ENCODE measurements around the gene TMUB1. TPM values are rescaled to one million over a fixed set of nuclear protein-coding genes. Genes with fewer than 3 reads are reported as not detected.
A peak's percentile ranks its signal among the peaks of the same experiment; 100 is the strongest.

The TMUB1 gene
- total RNA-seq, 1 experiment from 2014 or later, result 68.1 TPM

DNA sequence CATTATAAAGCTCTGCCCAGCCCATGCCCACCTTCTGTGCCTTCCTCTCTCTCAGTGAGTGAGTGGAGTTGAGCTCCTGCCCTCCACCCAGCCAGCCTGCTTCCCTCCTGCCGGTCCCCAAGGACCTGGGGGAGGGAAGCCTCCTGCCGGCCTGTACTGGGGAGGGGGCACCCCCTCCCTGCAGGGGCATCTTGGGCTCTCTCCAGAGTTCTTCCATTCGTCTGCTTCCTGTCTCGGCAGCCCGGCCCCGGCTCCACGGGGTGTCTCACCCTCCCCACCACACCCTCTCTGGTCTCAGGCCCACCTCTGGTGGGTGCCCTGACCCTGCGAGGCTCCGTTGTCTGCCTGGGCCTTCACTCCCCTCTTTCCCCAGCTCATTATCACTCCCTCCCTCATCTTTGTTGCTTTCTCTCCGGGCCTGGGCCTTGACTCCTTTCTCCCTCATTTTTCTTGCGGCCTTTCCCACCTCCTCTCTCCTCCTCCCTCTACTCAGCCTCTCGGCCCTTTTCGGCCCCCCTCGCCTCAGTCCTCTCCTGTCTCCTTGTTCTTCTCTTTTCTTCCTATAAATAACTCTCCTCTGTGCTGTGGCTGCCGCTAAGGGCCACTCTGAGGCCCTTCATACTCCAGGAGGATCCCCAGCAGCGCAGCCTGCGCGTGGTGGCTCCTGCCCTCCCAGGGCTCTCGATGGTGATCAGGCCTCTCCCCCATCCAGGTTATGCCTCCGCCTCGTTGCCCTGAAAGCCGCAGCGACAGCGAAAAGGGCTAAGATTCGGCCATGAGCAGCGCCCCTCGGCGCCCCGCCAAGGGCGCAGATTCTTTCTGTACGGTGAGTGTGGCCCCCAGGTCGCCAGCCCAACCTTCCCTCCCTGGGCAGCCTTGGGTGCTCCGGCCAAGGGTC lies 21.8 kb downstream of the TMUB1 start:
- no TSS peak for BruUV-seq (replicated peaks)
- Mint-ChIP-seq H3K4me3 (ENCODE audit: unreplicated experiment) (peak overlapping the region; percentile 95), H3K36me3 (ENCODE audit: insufficient read depth, unreplicated experiment) (peaks cover 52% of the 10 kb centered on the region), H3K4me1 (ENCODE audit: low read depth, unreplicated experiment) (peaks cover 25% of the 10 kb centered on the region), H3K9me3 (ENCODE audit: unreplicated experiment) (no peaks in the 10 kb centered on the region), H3K27ac (ENCODE audit: unreplicated experiment) (peak overlapping the region; percentile 51), H3K27me3 (ENCODE audit: insufficient read depth, unreplicated experiment) (no peaks in the 10 kb centered on the region)
- H3K9me3 ChIP-seq, result no peaks in the 10 kb centered on the region
- TF ChIP-seq, protein P1, sequence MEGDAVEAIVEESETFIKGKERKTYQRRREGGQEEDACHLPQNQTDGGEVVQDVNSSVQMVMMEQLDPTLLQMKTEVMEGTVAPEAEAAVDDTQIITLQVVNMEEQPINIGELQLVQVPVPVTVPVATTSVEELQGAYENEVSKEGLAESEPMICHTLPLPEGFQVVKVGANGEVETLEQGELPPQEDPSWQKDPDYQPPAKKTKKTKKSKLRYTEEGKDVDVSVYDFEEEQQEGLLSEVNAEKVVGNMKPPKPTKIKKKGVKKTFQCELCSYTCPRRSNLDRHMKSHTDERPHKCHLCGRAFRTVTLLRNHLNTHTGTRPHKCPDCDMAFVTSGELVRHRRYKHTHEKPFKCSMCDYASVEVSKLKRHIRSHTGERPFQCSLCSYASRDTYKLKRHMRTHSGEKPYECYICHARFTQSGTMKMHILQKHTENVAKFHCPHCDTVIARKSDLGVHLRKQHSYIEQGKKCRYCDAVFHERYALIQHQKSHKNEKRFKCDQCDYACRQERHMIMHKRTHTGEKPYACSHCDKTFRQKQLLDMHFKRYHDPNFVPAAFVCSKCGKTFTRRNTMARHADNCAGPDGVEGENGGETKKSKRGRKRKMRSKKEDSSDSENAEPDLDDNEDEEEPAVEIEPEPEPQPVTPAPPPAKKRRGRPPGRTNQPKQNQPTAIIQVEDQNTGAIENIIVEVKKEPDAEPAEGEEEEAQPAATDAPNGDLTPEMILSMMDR (IDR thresholded peaks at IDR 0.05; ENCODE audit: insufficient read depth in 1 of 2, low read depth in 1 of 2, low read length in 1 of 2, severe bottlenecking in 1 of 2, unreplicated experiment in 1 of 2), result no peak
- H3K4me1 ChIP-seq, result peaks cover 30% of the 10 kb centered on the region
- intact Hi-C loops (cut with micrococcal nuclease; ENCODE audit: unreplicated experiment), result loop anchor here (1.0 kb wide), 3 partner anchors 19 to 52 kb away; partner anchors contain the start of genes ABCB8 and FASTK
- H3K4me3 ChIP-seq (ENCODE audit: low read depth, low read length), result peak overlapping the region; percentile 0; the same call in 1 of the 2 replicates
- POLR2A ChIA-PET, result interaction anchor here (0.5 to 2.1 kb wide), 6 partner anchors 15 to 44 kb away, joined by 3 to 25 read pairs (median 14); partner anchors contain the start of genes ABCB8, FASTK and TMUB1
- H3K36me3 ChIP-seq (ENCODE audit: control insufficient read depth, insufficient read depth, low read length), result peaks cover 5% of the 10 kb centered on the region
- no peaks in the 10 kb centered on the region for H3K27me3 ChIP-seq (replicated peaks; ENCODE audit: control insufficient read depth, insufficient read depth, low read length)
- DNase-seq, result no peak
- CTCF ChIA-PET, result interaction anchor here (0.6 to 2.0 kb wide), 11 partner anchors 17 to 1553 kb away, joined by 3 to 21 read pairs (median 5); partner anchors contain the start of genes ABCB8 and FASTK

GRCh38 chr7:151060416-151061212 lies 22.7 kb downstream of the TMUB1 start:
- H3K36me3 Mint-ChIP-seq (ENCODE audit: insufficient read depth, unreplicated experiment), result peaks cover 47% of the 10 kb centered on the region
- peaks cover 3% of the 10 kb centered on the region for H3K36me3 ChIP-seq (ENCODE audit: control insufficient read depth, insufficient read depth, low read length)
- intact Hi-C loops (cut with micrococcal nuclease; ENCODE audit: unreplicated experiment), result no loop called here
- H3K9me3 ChIP-seq, result no peaks in the 10 kb centered on the region
- H3K27me3 ChIP-seq (replicated peaks; ENCODE audit: control insufficient read depth, insufficient read depth, low read length), result no peaks in the 10 kb centered on the region
- TF ChIP-seq, protein P1 (IDR thresholded peaks at IDR 0.05; ENCODE audit: insufficient read depth in 1 of 2, low read depth in 1 of 2, low read length in 1 of 2, severe bottlenecking in 1 of 2, unreplicated experiment in 1 of 2), result no peak
- ChIA-PET CTCF (interaction anchor here (0.6 to 1.7 kb wide), 3 partner anchors 32 to 179 kb away, joined by 4 to 7 read pairs (median 5); partner anchors contain the start of gene ABCB8), POLR2A (interaction anchor here (0.5 kb wide), 1 partner anchor 55 kb away, joined by 3 read pairs; no protein-coding TSS in a partner anchor)
- H3K4me1 ChIP-seq, result peaks cover 30% of the 10 kb centered on the region
- H3K27me3 Mint-ChIP-seq (ENCODE audit: insufficient read depth, unreplicated experiment), result no peaks in the 10 kb centered on the region
- H3K4me1 Mint-ChIP-seq (ENCODE audit: low read depth, unreplicated experiment), result peaks cover 25% of the 10 kb centered on the region
- no peak for DNase-seq
- no peaks in the 10 kb centered on the region for H3K9me3 Mint-ChIP-seq (ENCODE audit: unreplicated experiment)
- peak overlapping the region; percentile 94 for H3K27ac Mint-ChIP-seq (ENCODE audit: unreplicated experiment)
- peak overlapping the region; percentile 95 for H3K4me3 Mint-ChIP-seq (ENCODE audit: unreplicated experiment)
- BruUV-seq (replicated peaks), result no TSS peak
- H3K4me3 ChIP-seq (ENCODE audit: low read depth, low read length), result peak overlapping the region; percentile 59

DNA sequence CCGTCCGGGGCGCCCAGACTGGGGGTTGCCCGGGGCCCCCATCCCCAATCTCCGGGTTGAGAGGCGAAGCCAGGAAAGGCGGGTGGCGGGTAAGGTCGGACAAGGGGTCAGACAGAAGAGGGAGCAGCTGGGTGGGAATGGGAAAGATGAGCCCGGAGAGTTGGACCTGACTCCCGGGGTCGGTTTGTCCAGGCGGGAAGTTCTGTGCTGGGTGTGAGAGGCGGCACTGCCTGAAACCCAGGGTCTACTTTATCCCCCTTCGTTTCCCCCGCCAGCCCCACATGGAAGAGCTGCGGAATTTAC lies 23.2 kb downstream of the TMUB1 start:
- peaks cover 25% of the 10 kb centered on the region for H3K4me1 Mint-ChIP-seq (ENCODE audit: low read depth, unreplicated experiment)

More for the DNA sequence above, 23.2 kb downstream of the TMUB1 start:
- TF ChIP-seq, protein P1 (IDR thresholded peaks at IDR 0.05; ENCODE audit: insufficient read depth in 1 of 2, low read depth in 1 of 2, low read length in 1 of 2, severe bottlenecking in 1 of 2, unreplicated experiment in 1 of 2), result no peak
- Mint-ChIP-seq H3K27ac (ENCODE audit: unreplicated experiment) (peak overlapping the region; percentile 94), H3K36me3 (ENCODE audit: insufficient read depth, unreplicated experiment) (peaks cover 41% of the 10 kb centered on the region), H3K9me3 (ENCODE audit: unreplicated experiment) (no peaks in the 10 kb centered on the region), H3K4me3 (ENCODE audit: unreplicated experiment) (peak overlapping the region; percentile 95), H3K27me3 (ENCODE audit: insufficient read depth, unreplicated experiment) (no peaks in the 10 kb centered on the region)
- Histone ChIP-seq H3K4me3 (ENCODE audit: low read depth, low read length) (peak overlapping the region; percentile 59), H3K9me3 (no peaks in the 10 kb centered on the region), H3K27me3 (replicated peaks; ENCODE audit: control insufficient read depth, insufficient read depth, low read length) (no peaks in the 10 kb centered on the region), H3K36me3 (ENCODE audit: control insufficient read depth, insufficient read depth, low read length) (peaks cover 3% of the 10 kb centered on the region), H3K4me1 (peaks cover 30% of the 10 kb centered on the region)
- ChIA-PET POLR2A (no interaction called here), CTCF (interaction anchor here (1.7 kb wide), 1 partner anchor 32 kb away, joined by 7 read pairs; the partner anchor contains the start of gene ABCB8)
- no peak for DNase-seq
- no TSS peak for BruUV-seq (replicated peaks)
- intact Hi-C loops (cut with micrococcal nuclease; ENCODE audit: unreplicated experiment), result no loop called here
